Stimulated activated CD8-positive, alpha-beta memory T cell treated with anti-CD3 and anti-CD28 coated beads, Interleukin-7, amount 100 ng/mL, for 48 hours (primary cell): ENCODE results near the gene TRIM47.

Experiments used
- DNase-seq, 2 donors: peaks; one replicate each; pipeline ENCODE4 v3.0.0-alpha.2; 2020; ENCODE audit warnings: low read depth in 1 of 2; ENCODE audit errors: extremely low read depth in 1 of 2

TRIM47 gene

DNA sequence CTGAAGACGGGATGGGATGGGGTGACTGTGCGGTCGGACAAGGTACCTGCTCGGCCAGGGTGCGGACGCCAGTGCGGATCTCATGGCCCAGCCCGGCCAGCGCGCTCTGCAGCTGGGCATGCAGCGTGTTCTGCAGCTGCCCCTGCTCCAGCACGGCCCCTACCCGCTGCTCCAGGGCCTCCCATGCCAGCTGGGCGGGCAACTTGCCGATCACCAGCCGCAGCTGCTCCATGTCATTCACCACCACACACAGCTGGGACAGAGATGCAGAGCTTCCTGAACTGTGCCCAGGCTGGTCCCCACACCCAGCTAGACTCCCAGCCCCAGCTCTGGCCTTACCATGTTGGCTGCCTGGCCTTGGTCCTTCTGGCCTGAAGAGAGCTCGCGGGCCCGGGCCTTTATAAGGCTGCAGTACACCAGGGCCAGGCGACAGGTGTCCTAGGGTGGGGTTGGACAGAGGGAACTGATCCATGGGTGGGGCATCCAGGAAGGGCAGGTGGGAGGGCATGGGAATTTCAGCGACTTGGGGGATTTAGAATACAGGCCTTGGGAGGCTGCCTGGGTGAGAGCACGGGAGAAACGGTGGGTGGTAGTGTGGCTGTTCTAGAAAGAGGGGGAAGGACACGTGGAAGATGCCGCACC is 44.0 kb downstream of the TRIM47 start:
- no peak for DNase-seq

DNA sequence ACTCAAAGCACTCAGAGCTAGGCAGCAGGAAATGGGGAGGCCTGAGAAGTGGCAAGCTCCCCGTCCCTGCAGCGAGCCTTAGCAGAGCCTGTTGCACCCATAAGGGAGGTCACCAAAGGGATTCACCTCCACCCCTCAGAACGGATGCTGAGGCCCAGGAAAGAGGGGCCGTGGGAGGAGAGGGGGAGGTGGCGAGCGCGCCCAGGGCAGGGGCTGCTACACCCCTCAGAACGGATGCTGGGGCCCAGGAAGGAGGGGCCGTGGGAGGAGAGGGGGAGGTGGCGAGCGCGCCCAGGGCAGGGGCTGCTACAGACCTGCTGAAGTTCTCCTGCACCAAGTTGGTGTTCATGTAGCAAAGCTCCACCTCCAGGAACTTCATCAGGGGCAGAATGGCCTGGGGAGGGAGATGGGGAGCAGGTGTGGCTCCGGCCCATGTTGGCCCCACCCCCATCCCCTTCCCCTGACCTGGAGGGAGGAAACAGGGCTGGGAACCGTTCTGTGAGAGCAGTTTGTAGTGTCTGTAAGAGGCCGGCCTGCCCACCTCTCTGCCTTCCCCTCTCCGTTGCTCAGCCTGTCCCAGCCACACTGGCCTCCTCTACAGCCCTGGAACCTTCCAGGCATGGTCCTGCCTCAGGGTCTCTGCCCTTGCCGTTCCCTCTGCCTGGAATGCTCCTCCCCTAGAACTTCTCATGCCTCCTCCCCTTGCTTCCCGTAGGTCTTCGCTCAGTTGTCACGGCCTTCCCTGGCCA is 45.6 kb downstream of the TRIM47 start:
- no peak for DNase-seq

DNA sequence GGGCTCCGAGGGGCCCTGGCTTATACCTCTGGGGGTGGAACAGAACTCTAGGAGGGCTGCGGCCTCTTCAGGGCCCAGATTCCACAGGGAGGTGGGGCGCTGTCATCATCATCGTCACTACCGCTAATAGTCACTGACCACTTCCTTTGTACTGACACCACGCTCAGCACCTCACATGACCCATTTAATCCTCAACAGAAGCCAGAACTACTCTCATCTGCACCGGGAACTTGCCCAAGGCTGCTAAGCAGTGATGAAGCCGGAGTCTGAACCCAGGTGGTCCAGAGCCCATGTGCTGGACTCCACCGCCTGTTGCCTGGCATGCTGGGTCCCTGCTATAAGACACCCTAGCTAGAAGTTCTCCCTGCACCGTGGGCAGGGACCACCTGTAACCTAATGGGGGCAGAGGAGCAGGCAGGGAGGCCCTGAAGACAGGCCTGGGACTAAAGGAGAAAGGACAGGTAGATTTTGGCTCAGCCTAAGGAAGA is 46.2 kb downstream of the TRIM47 start:
- peak; percentile 32 to 33 for DNase-seq

DNA sequence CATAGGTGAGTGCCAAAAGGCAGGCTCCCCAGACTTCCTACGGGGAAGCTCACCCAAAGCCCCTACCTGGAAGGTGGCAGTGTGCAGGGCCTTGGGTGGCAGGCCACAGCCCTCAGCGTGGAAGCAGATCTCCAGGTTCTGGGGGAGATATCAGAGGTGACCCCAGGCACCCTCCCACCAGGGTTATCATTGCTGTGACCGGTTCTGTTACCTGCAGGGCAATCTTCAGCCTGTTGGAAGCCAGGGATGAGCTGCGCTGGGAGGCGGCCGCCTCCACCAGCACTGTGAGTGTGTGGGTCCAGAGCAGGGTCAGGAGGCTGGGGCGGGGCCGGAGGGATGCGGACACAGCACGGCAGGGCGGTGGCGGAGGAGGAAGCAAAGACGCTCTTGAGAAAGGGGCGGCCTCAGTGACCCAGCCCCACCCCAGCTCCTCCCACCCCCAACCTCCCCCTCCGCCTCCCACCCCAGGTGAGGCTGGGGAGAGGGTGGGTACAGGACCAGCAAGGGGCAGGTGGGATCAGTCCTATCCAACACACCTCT is 47.3 kb downstream of the TRIM47 start:
- no peak for DNase-seq

DNA sequence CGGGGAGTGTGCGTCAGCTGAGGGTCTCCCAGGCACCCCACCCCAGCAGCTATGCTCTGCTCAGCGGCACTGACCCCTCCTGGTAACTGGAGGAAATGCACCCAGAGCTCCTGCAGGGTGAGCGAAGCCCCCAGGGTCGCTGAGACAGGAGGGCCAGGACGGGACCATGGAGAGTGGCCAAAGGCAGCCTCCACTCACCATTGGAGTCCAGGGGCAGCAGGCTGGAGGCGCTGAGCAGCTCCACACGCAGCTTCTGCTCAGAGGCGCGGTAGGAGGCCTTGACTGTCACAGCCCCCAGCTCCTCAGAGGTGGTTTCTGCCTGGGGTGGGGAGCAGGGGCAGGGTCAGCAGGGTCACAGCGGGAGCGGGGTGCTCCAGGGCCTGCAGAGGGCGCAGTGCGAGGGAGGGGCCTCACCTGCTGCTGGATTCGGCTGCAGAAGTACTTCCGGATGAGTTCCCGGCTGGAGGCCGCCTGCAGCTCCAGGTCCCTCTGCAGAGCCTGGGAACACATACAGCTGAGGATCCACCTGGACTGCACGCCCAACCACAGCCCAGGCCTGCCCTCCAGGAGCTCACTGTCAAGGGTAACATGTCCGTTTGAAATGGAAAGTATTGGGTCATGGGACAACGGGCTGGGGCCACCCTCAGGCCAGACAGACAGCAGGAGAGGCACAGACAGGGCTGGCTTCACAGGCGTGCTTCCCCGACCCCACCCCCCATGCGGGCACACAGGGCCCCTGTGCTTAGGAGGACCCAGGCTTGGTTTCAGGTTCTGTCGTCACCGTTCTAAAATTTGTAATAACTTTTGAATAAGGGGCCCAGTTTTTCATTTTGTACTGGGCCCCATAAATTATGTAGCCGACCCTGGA is 48.0 kb downstream of the TRIM47 start:
- no peak for DNase-seq

DNA sequence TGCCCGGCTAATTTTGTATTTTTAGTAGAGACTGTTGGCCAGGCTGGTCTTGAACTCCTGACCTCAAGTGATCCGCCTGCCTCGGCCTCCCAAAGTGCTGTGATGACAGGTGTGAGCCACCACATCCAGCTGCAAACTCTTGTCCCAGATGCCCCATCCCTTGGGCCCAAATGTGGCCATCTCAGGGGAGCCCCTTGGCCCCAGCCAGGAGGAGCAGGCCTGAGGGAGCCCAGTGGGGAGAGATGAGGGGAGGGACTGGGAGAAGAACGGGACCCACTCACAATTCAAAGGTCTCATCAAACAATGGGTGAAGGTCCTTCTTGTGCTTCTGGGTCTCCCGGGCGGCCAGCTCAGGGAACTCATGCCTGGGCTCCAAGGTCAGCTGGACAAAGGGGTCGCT is 48.6 kb downstream of the TRIM47 start:
- DNase-seq, result no peak

DNA sequence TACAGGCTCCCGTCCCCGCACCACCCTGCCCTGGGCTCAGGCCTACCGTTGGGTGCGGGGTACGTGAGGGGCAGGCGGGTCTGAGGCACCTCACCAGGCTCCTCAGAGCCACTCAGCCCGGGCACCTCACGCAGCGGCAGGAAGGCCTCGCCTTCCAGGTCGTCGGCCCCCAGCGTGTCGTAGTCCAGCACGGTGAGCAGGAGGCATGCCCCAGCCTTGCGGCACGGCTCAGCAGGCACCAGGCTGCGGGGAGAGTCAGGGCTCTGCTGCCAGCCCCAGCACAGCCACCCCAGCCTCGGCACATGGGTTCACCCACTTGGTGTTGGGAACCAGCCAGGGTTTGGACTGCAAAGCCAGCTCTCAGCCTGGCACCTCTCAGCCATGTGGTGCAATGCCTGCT is 49.6 kb downstream of the TRIM47 start:
- DNase-seq, result no peak

DNA sequence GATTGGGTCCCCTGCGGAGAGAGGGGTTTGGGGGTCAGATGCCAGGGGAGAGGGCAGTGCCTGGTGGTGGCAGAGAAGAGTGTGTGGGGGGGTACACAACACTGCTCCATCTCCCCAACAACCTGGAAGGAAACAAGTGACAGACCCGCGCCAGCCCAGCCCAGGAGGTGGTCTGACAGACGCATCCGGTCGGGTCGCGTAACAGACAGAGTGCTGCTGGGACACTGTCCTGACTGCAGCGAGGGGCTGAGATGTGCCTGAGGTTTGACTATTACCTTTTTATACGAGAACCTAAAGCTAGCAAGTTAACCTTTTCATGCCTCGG is 50.3 kb downstream of the TRIM47 start:
- no peak for DNase-seq

DNA sequence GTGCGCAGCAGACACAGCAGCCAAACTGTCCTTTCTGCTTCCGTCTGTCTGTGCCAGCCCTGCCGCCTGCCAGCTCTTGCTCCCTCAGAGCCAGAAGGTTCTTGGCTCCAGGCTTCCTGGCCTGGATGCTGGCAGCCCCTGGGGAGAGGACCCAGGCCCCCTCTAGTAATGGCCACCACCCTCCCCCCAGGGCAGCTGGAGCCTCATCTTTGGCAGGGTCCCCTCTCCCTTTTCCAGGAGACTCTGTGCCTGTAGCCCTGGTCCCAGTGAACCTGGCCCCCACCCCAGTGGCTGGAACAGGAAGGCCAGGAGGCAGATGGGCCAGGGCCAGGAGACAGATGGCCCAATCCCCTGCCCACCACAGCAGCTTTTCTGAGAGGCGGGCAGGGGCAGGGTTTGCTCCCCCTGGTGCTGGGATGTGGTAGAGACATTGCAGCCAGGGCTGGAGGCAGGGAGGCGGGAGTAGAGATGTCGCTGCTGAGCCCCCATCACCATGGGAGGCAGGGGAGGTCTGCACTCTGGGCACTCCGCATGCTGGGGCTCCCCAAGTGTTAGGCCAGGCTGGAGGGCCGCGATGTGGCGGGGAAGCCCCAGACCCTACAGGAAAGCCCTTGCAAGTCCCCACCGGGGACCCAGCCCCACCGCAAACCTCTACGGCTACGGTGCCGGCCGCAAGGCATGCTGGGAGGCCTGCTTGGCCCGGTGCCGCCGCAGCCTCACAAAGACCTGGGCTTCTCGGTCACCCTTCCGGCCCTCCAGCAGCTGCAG is 50.9 kb downstream of the TRIM47 start:
- DNase-seq, result peak; percentile 43 to 49

DNA sequence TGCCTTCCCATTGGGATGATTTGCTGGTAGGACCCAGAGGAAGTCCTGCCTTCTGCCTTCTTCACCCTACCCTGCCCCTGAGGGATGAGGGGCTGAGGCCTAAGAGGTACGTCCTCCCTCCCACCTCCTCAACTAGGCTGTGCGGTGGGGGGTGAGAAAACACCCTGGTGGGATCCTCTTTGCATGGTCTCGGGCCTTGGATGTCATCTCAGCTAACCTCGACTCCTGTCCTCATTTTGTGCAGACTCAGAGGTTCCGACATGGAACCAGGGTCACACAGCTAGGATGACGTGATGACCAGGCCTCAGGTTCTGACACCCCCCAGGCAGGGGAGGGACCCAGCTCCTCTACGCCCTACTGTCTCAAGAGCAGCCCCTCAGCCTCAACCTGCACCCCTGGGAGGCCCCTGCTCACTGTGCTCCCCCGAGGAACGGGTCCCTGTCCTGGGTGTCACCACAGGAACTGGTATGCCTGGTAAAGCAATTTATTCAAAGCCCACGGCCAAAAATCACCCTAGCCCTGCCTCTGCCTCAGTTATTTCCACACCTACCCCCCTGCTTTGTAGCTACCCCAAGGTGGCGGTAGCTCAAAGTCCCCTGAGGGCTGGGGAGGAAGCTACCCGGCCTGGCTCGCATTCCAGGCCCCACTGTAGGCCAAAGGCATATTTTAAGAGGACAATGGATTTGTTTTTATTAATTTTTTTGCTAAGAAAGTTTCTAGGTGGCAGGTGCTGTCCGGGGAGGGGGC is 51.6 kb downstream of the TRIM47 start:
- no peak for DNase-seq

DNA sequence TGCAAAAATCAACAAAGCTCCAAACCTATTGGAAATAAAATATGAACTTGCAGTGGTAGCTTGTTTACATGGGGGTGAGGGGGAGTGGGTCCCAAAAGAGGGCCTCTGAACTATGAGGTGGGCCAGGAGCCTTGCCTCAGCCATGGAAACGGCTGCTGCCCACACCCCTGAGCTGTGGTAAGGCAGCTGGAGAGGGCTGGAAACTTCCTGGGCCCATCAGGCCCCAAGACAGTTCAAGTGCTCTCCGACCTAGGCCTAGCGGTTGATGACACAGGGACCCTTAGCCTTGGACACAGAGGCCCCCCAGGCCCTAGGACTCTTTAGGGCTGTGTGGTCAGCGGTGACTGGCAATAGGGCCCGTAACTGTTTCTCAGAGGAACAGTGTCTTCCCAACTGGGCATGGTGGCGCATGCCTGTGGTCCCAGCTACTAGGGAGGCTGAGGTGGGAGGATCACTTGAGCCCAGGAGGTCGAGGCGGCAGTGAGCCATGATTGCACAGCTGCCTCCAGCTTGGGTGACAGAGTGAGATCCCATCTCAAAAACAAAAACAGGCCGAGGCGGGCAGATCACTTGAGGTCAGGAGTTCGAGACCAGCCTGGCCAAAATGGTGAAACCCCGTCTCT is 52.5 kb downstream of the TRIM47 start:
- DNase-seq, result no peak

DNA sequence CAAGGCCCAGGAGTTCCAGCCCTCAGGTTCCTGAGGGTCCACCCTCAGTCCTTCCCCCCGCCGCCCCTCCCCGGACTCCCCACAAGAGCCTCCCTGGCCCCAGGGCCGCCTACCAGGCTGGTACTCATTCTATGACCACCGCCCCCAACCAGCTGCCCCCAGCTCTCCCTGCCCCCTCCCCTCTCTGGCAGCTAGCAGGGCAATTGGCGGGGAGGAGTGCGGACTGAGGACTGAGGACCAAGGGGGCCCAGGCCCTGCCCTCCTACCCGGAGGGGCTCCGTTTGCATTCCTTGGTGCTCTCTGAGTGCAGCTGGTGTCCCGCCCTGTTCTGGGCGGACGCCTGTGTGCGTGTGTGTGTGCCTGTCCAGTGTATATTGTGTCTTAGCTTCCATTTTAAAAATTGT is 53.2 kb downstream of the TRIM47 start:
- no peak for DNase-seq

DNA sequence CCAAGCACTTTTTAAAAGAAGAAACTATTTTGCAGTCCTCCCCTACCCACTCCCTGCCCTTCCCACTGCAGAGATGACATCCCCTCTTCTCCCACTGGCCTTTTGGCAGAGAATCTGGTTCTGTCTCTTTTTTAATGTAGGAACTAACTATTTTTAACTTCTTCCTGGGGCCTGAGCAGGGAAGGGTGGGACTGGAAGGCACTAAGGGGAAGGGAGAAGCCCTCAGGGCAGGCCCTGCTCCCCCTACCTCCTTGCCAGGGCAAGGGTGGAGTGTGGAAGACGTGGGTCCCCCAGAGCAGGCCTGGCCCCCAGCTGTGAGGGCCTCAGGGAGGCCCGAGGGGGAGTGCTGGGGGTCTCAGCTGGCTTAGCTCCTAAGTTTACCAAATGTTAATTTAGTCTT is 53.7 kb downstream of the TRIM47 start:
- DNase-seq, result no peak
